ENCODE results near the gene CACHD1.

The CACHD1 gene

GRCh38 chr1:64555947-64556346, 86.0 kb downstream of the CACHD1 start:
- DNase-seq: no peak

GRCh38 chr1:64561993-64562392, 92.1 kb downstream of the CACHD1 start:
- no peak for DNase-seq

GRCh38 chr1:64563958-64564565, 94.1 kb downstream of the CACHD1 start:
- no peak for DNase-seq

GRCh38 chr1:64564891-64565290, 95.0 kb downstream of the CACHD1 start:
- DNase-seq: no peak

- DNase-seq: no peak
These were observed 97.7 kb downstream of the CACHD1 start for GRCh38 chr1:64567426-64568170.

GRCh38 chr1:64568171-64568450, 98.2 kb downstream of the CACHD1 start:
- no peak for DNase-seq

GRCh38 chr1:64569411-64569810, 99.5 kb downstream of the CACHD1 start:
- no peak for DNase-seq

GRCh38 chr1:64570267-64570855, 100.4 kb downstream of the CACHD1 start:
- DNase-seq: no peak

- no peak for DNase-seq
These were observed 102.4 kb downstream of the CACHD1 start for GRCh38 chr1:64572222-64572900.

GRCh38 chr1:64574301-64574700, 104.4 kb downstream of the CACHD1 start:
- no peak for DNase-seq

GRCh38 chr1:64575881-64576676, 106.2 kb downstream of the CACHD1 start:
- no peak for DNase-seq

GRCh38 chr1:64578270-64578973, 108.5 kb downstream of the CACHD1 start:
- DNase-seq: no peak

- no peak for DNase-seq
These were observed 109.8 kb downstream of the CACHD1 start for GRCh38 chr1:64579767-64580166.

- DNase-seq: no peak
These were observed 111.4 kb downstream of the CACHD1 start for GRCh38 chr1:64581135-64581842.

GRCh38 chr1:64581843-64582185, 111.9 kb downstream of the CACHD1 start:
- DNase-seq: no peak

- no peak for DNase-seq
These were observed 114.5 kb downstream of the CACHD1 start for GRCh38 chr1:64584479-64584878.

GRCh38 chr1:64588876-64589275, 118.9 kb downstream of the CACHD1 start:
- no peak for DNase-seq

- DNase-seq: no peak
These were observed 120.4 kb downstream of the CACHD1 start for GRCh38 chr1:64590316-64590715.

GRCh38 chr1:64594446-64594845, 124.5 kb downstream of the CACHD1 start:
- DNase-seq: no peak

- DNase-seq: no peak
These were observed 126.1 kb downstream of the CACHD1 start for GRCh38 chr1:64595871-64596515.

GRCh38 chr1:64597113-64597512, 127.2 kb downstream of the CACHD1 start:
- no peak for DNase-seq

Measured in SW 1271 (cell line).